Esophagus muscularis mucosa (tissue), 4 donors: ENCODE results near the gene TTN. TPM values are rescaled to one million over a fixed set of nuclear protein-coding genes. Genes with fewer than 3 reads are reported as not detected.

Experiments
- DNase-seq: peaks from one replicate; pipeline ENCODE4 v3.0.0-alpha.2; 2017; ENCODE audit errors: extremely low spot score
- H3K27ac ChIP-seq, 4 donors: fragments of 200-600 bp; sonication (generic); replicated peaks in 1 of 4; 1 replicate in 3 of 4; 2 replicates in 1 of 4; pipeline ENCODE4 v1.5.1; 2016 to 2019; ENCODE audit warnings: mild to moderate bottlenecking in 1 of 4
- H3K27me3 ChIP-seq, 4 donors: fragments of 200-600 bp; sonication (generic); one replicate each; pipeline versions ENCODE4 v1.5.1 to v1.6.0; 2016 to 2019
- H3K36me3 ChIP-seq, 4 donors: fragments of 200-600 bp; sonication (generic); one replicate each; pipeline ENCODE4 v1.5.1; 2016 to 2019
- H3K4me1 ChIP-seq, 4 donors: fragments of 200-600 bp; sonication (generic); one replicate each; pipeline ENCODE4 v1.5.1; 2016 to 2019
- H3K4me3 ChIP-seq, 4 donors: fragments of 200-600 bp; sonication (generic); 1 replicate in 2 of 4; 2 replicates in 2 of 4; pipeline ENCODE4 v1.5.1; 2016 to 2019; ENCODE audit warnings: mild to moderate bottlenecking in 4 of 4, moderate library complexity in 1 of 4
- H3K9me3 ChIP-seq, 4 donors: fragments of 200-600 bp; sonication (generic); 1 replicate in 3 of 4; 2 replicates in 1 of 4; pipeline ENCODE4 v1.5.1; 2016 to 2019
- CTCF ChIP-seq, 3 experiments: fragments of 200-600 bp in 2 of 3; fragments of 450-650 bp in 1 of 3; sonication (generic) in 2 of 3; IDR thresholded peaks; one replicate each; pipeline ENCODE4 v1.5.1; 2017 to 2019; ENCODE audit warnings: antibody characterized with exemption in 3 of 3, mild to moderate bottlenecking in 2 of 3, moderate library complexity in 1 of 3
- EP300 ChIP-seq: sonication (generic); formaldehyde crosslinking; IDR thresholded peaks from one replicate; pipeline ENCODE4 v1.6.1; 2017; ENCODE audit warnings: antibody characterized with exemption
- POLR2A ChIP-seq: fragments of 450-650 bp; IDR thresholded peaks from one replicate; pipeline ENCODE4 v1.6.1; 2017; ENCODE audit warnings: antibody characterized with exemption, moderate library complexity, mild to moderate bottlenecking, low read depth
- POLR2AphosphoS5 ChIP-seq, 2 donors: sonication (generic); formaldehyde crosslinking; IDR thresholded peaks; one replicate each; pipeline ENCODE4 v1.6.1; 2017; ENCODE audit warnings: antibody characterized with exemption in 2 of 2
- WGBS: methylation state at CpG from one replicate; pipeline ENCODE4 v1.1.5; 2018; 5-methylcytosine and 5-hydroxymethylcytosine counted together
- intact Hi-C: fragments of 100-400 bp; cut with DNase I; formaldehyde crosslinking; loops from one replicate; pipeline ENCODE4 v1.15.1; 2023
- total RNA-seq, 4 donors: library from RNA; depleted of rRNA; stranded (reverse); fragments of >200 nt; gene quantifications; one replicate each; pipeline versions ENCODE4 v1.1.0 to v1.2.1, GENCODE V29; 2016

TTN gene
- total RNA-seq, 4 donors from 2014 or later, result 2.8 to 10.0 (median 8.3) TPM

DNA sequence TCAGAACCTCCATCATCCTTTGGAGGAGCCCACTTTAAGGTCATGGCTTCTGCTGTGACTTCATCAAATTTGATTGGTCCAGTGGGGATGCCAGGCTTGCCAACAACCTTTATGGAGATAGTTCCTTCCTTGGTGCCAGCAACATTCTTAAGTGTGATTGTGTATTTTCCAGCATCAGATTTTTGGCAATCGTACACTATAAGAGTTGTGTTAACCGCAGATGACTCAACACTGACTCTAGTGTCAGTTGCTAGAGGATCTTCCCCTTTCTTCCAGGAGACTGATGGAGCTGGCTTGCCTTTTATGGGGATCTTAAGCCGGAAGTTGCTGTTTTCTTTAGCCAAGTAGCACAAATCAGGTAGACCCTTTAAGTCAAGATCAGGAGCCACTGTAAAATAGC, 228.2 kb downstream of the TTN start:
- H3K4me1 ChIP-seq, result no peaks in the 10 kb centered on the region
- intact Hi-C loops, result no loop called here
- no peak overlapping the region for H3K4me3 ChIP-seq
- DNase-seq, result no peak
- H3K27ac ChIP-seq, result no peak overlapping the region
- no peak for TF ChIP-seq POLR2AphosphoS5 (IDR thresholded peaks at IDR 0.05)
- TF ChIP-seq EP300, result no peak
- TF ChIP-seq CTCF (IDR thresholded peaks at IDR 0.05), result no peak
- TF ChIP-seq POLR2A, result no peak
- H3K9me3 ChIP-seq, result no peaks in the 10 kb centered on the region
- H3K36me3 ChIP-seq, result peaks cover 17 to 100% (median 42%) of the 10 kb centered on the region in 4 donors
- no peaks in the 10 kb centered on the region for H3K27me3 ChIP-seq
- WGBS, result 86% methylated on average over 3 of the region's 3 CpGs

DNA sequence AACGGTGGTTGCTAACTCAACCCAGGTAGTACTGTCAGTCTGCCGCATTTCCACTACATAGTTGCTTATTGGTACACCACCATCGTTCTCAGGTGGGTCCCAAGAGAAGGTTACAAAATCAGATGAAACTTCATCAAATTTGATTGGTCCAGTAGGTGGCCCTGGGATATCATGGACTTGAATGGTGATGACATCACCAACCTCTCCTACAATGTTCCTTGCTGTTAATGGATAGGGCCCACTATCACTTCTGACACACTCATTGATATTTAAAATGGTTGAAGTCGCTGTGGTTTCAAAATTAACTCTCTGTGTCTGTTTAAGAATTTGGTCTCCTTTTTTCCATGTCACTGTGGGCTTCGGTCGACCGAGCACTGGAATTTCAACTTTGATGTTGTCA, 232.4 kb downstream of the TTN start:
- no peak overlapping the region for H3K27ac ChIP-seq
- no peaks in the 10 kb centered on the region for H3K9me3 ChIP-seq
- peaks cover 17 to 100% (median 55%) of the 10 kb centered on the region in 4 donors for H3K36me3 ChIP-seq
- WGBS, result 90% methylated on average over 7 of the region's 7 CpGs
- H3K27me3 ChIP-seq, result no peaks in the 10 kb centered on the region
- intact Hi-C loops, result no loop called here
- no peak overlapping the region for H3K4me3 ChIP-seq
- no peak for DNase-seq
- H3K4me1 ChIP-seq, result peaks cover 0 to 5% (median 0%) of the 10 kb centered on the region in 4 donors
- no peak for TF ChIP-seq EP300
- TF ChIP-seq POLR2AphosphoS5 (IDR thresholded peaks at IDR 0.05), result no peak
- TF ChIP-seq CTCF (IDR thresholded peaks at IDR 0.05), result no peak

DNA sequence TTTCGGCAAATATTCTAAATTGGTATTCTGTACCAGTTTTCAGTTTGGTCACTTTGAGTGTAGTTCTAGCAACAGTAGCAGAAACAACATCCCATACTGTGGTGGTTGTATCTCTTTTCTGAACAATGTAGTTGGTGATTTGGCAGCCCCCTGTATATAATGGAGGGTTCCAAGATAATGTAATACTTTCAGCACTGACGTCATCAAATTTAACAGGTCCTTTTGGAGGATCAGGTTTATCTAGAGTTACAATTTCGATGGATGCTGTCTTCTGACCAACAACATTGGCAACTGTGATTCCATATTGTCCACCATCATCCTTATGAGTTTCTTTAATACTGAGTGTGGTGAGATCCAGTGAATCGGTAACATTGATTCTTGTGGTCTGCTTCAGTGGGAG, 239.0 kb downstream of the TTN start:
- H3K9me3 ChIP-seq, result peaks cover 0 to 3% (median 0%) of the 10 kb centered on the region in 4 donors
- peaks cover 0 to 5% (median 0%) of the 10 kb centered on the region in 4 donors for H3K4me1 ChIP-seq
- no peak for DNase-seq
- intact Hi-C loops, result no loop called here
- no peak overlapping the region for H3K27ac ChIP-seq
- TF ChIP-seq CTCF (IDR thresholded peaks at IDR 0.05), result no peak
- no peak for TF ChIP-seq POLR2AphosphoS5 (IDR thresholded peaks at IDR 0.05)
- TF ChIP-seq EP300, result no peak
- TF ChIP-seq POLR2A, result no peak
- no peaks in the 10 kb centered on the region for H3K27me3 ChIP-seq
- H3K4me3 ChIP-seq, result no peak overlapping the region
- H3K36me3 ChIP-seq, result peaks cover 0 to 100% (median 43%) of the 10 kb centered on the region in 4 donors
- 96% methylated on average over 4 of the region's 4 CpGs for WGBS

GRCh38 chr2:178553047-178553446, 254.2 kb downstream of the TTN start:
- Histone ChIP-seq H3K9me3 (no peaks in the 10 kb centered on the region), H3K27me3 (no peaks in the 10 kb centered on the region), H3K4me1 (peaks cover 0 to 8% (median 0%) of the 10 kb centered on the region in 4 donors), H3K4me3 (no peak overlapping the region), H3K36me3 (peaks cover 4 to 100% (median 27%) of the 10 kb centered on the region in 4 donors), H3K27ac (no peak overlapping the region)
- intact Hi-C loops, result no loop called here
- WGBS, result 53% methylated on average over 2 of the region's 2 CpGs
- no peak for DNase-seq
- TF ChIP-seq EP300, result no peak
- TF ChIP-seq CTCF (IDR thresholded peaks at IDR 0.05), result no peak
- no peak for TF ChIP-seq POLR2AphosphoS5 (IDR thresholded peaks at IDR 0.05)
- no peak for TF ChIP-seq POLR2A

- Histone ChIP-seq H3K27me3 (no peaks in the 10 kb centered on the region), H3K27ac (no peak overlapping the region), H3K4me1 (no peaks in the 10 kb centered on the region), H3K4me3 (no peak overlapping the region), H3K36me3 (peaks cover 10 to 100% (median 45%) of the 10 kb centered on the region in 4 donors), H3K9me3 (no peaks in the 10 kb centered on the region)
- intact Hi-C loops, result no loop called here
- TF ChIP-seq EP300, result no peak
- no peak for TF ChIP-seq POLR2A
- TF ChIP-seq CTCF (IDR thresholded peaks at IDR 0.05), result no peak
- TF ChIP-seq POLR2AphosphoS5 (IDR thresholded peaks at IDR 0.05), result no peak
- no peak for DNase-seq
- 94% methylated on average over 2 of the region's 2 CpGs for WGBS
These were observed 256.9 kb downstream of the TTN start for GRCh38 chr2:178550352-178550751.
